Keratinocyte (primary cell): ENCODE data around the gene SKI. TPM values are rescaled to one million over a fixed set of nuclear protein-coding genes. Genes with fewer than 3 reads are reported as not detected.

Experiments
- DNase-seq: peaks from one replicate; pipeline ENCODE4 v3.0.0-alpha.2; 2011; ENCODE audit warnings: low read depth, missing footprints, low spot score
- FAIRE-seq: peaks from 2 replicates; lab custom pipeline; 2011; peaks lifted over from hg19 to GRCh38; lab: Jason Lieb, UNC
- H2AFZ ChIP-seq: 2 replicates; pipeline ENCODE4 v1.6.0; 2012; ENCODE audit warnings: low read length, control low read depth, inconsistent platforms; ENCODE audit not compliant: control insufficient read depth
- H3K27ac ChIP-seq: 2 replicates; pipeline ENCODE4 v1.5.1; 2011; ENCODE audit warnings: low read length; ENCODE audit not compliant: control insufficient read depth, insufficient read depth
- H3K27me3 ChIP-seq: 3 replicates; pipeline ENCODE4 v1.6.0; 2011; ENCODE audit warnings: low read length; ENCODE audit not compliant: control insufficient read depth, insufficient read depth; ENCODE audit errors: extremely low read depth
- H3K36me3 ChIP-seq, 2 experiments: 2 replicates in 1 of 2; 3 replicates in 1 of 2; pipeline ENCODE4 v1.5.1; 2011; ENCODE audit warnings: low read length in 2 of 2, mild to moderate bottlenecking in 1 of 2; ENCODE audit not compliant: control insufficient read depth in 2 of 2, insufficient read depth in 2 of 2; ENCODE audit errors: extremely low read depth in 1 of 2
- H3K4me1 ChIP-seq: 3 replicates; pipeline ENCODE4 v1.5.1; 2011; ENCODE audit warnings: low read length; ENCODE audit not compliant: control insufficient read depth, insufficient read depth; ENCODE audit errors: extremely low read depth
- H3K4me2 ChIP-seq: 3 replicates; pipeline ENCODE4 v1.6.0; 2011; ENCODE audit warnings: low read depth, low read length; ENCODE audit not compliant: control insufficient read depth, insufficient read depth; ENCODE audit errors: extremely low read depth
- H3K4me3 ChIP-seq, 3 experiments: fragments of 200-600 bp in 1 of 3; sonication (generic) in 1 of 3; 2 replicates in 2 of 3; 3 replicates in 1 of 3; pipeline ENCODE4 v1.5.1; 2011 to 2016; ENCODE audit warnings: low read length in 3 of 3, mild to moderate bottlenecking in 3 of 3, control low read depth in 2 of 3, inconsistent platforms in 1 of 3, low read depth in 1 of 3, mixed read lengths in 1 of 3, mixed run types in 1 of 3, moderate library complexity in 1 of 3; ENCODE audit not compliant: control insufficient read depth in 2 of 3, insufficient read depth in 2 of 3; ENCODE audit errors: extremely low read depth in 1 of 3
- H3K79me2 ChIP-seq: 2 replicates; pipeline ENCODE4 v1.6.0; 2012; ENCODE audit warnings: low read length; ENCODE audit not compliant: control insufficient read depth, insufficient read depth
- H3K9ac ChIP-seq: 3 replicates; pipeline ENCODE4 v1.6.0; 2011; ENCODE audit warnings: low read length; ENCODE audit not compliant: control insufficient read depth, insufficient read depth; ENCODE audit errors: extremely low read depth
- H3K9me1 ChIP-seq: 3 replicates; pipeline ENCODE4 v1.6.0; 2011; ENCODE audit warnings: low read length; ENCODE audit not compliant: control insufficient read depth, insufficient read depth; ENCODE audit errors: extremely low read depth
- H3K9me3 ChIP-seq: 2 replicates; pipeline ENCODE4 v1.5.1; 2012; ENCODE audit warnings: low read depth, low read length; ENCODE audit not compliant: control insufficient read depth
- H4K20me1 ChIP-seq: 3 replicates; pipeline ENCODE4 v1.6.0; 2011; ENCODE audit warnings: low read length; ENCODE audit not compliant: control insufficient read depth, insufficient read depth; ENCODE audit errors: extremely low read depth
- CTCF ChIP-seq, 3 experiments: IDR thresholded peaks in 1 of 3; conservative IDR thresholded peaks in 1 of 3; optimal IDR thresholded peaks in 1 of 3; 2 replicates in 2 of 3; 3 replicates in 1 of 3; pipeline versions ENCODE3 to v1.5.1; 2011; ENCODE audit warnings: low read length in 3 of 3, mild to moderate bottlenecking in 3 of 3, moderate library complexity in 2 of 3, control low read depth in 1 of 3, inconsistent platforms in 1 of 3; ENCODE audit not compliant: insufficient read depth in 2 of 3; ENCODE audit errors: extremely low read depth in 1 of 3
- EZH2 ChIP-seq: IDR thresholded peaks from one replicate; pipeline ENCODE4 v1.6.1; 2012; ENCODE audit warnings: inconsistent platforms, mild to moderate bottlenecking, low read length, moderate library complexity
- dilution Hi-C: fragments of 300-500 bp; cut with MboI; formaldehyde crosslinking; loops from one replicate; pipeline ENCODE4 v1.7.0; 2020; ENCODE audit warnings: low sequenced_read_pairs; ENCODE audit not compliant: extremely low pct_ligation_motif_present
- polyA plus RNA-seq, 5 experiments: library from polyadenylated mRNA; depleted of rRNA in 3 of 5; stranded (reverse) in 3 of 5; stranded (forward) in 1 of 5; unstranded in 1 of 5; fragments of >200 nt; gene quantifications; 1 replicate in 1 of 5; 2 replicates in 3 of 5; 3 replicates in 1 of 5; pipeline versions ENCODE4 v1.2.1 to v1.2.3, GENCODE V29; 2011 to 2012; ENCODE audit warnings: missing spikeins in 2 of 5, low read depth in 1 of 5, low replicate concordance in 1 of 5

The SKI gene
- polyA plus RNA-seq, 1 donor (not counting 4 experiments of a cell fraction or from before 2014, with no cell fraction given): 4.8 TPM

- Histone ChIP-seq H4K20me1 (peaks cover 13% of the 10 kb centered on the region), H3K4me1 (peaks cover 57% of the 10 kb centered on the region), H3K27ac (peak overlapping the region; percentile 83), H3K79me2 (peaks cover 99% of the 10 kb centered on the region), H3K4me3 (no peak overlapping the region), H3K9me1 (peaks cover 5% of the 10 kb centered on the region), H3K4me2 (no peak overlapping the region), H3K36me3 (peaks cover 9 to 24% of the 10 kb centered on the region in 2 experiments), H3K9ac (peak overlapping the region; percentile 19), H3K9me3 (peaks cover 23% of the 10 kb centered on the region), H3K27me3 (no peaks in the 10 kb centered on the region), H2AFZ (no peak overlapping the region)
- no peak for FAIRE-seq
- no peak for DNase-seq
- TF ChIP-seq EZH2 (no peak), CTCF (optimal IDR thresholded peaks at IDR 0.05 in 1 of 3, IDR thresholded peaks at IDR 0.05 in 1 of 3, conservative IDR thresholded peaks at IDR 0.05 in 1 of 3; ENCODE audit: extremely low read depth in 1 of 3, insufficient read depth in 2 of 3, low read length in 3 of 3) (no peak)
- dilution Hi-C loops: no loop called here
Measured at GRCh38 chr1:2255047-2255419, 26.9 kb downstream of the SKI start.

- peaks cover 9 to 24% of the 10 kb centered on the region in 2 experiments for H3K36me3 ChIP-seq
- peaks cover 99% of the 10 kb centered on the region for H3K79me2 ChIP-seq
- peaks cover 4% of the 10 kb centered on the region for H3K9me1 ChIP-seq
- peaks cover 11% of the 10 kb centered on the region for H4K20me1 ChIP-seq
- H3K27ac ChIP-seq: peak overlapping the region; percentile 83
- H3K9ac ChIP-seq: peak overlapping the region; percentile 19
- peak overlapping the region; percentile 56 for H3K4me2 ChIP-seq
- peaks cover 23% of the 10 kb centered on the region for H3K9me3 ChIP-seq
- H3K4me3 ChIP-seq: no peak overlapping the region
- dilution Hi-C loops: no loop called here
- FAIRE-seq (peak; percentile 87), DNase-seq (peak; percentile 44)
- H3K4me1 ChIP-seq: peaks cover 51% of the 10 kb centered on the region
- no peaks in the 10 kb centered on the region for H3K27me3 ChIP-seq
- H2AFZ ChIP-seq: no peak overlapping the region
- no peak for TF ChIP-seq EZH2
- no peak for TF ChIP-seq CTCF (optimal IDR thresholded peaks at IDR 0.05 in 1 of 3, IDR thresholded peaks at IDR 0.05 in 1 of 3, conservative IDR thresholded peaks at IDR 0.05 in 1 of 3; ENCODE audit: extremely low read depth in 1 of 3, insufficient read depth in 2 of 3, low read length in 3 of 3)
Measured at GRCh38 chr1:2255420-2256369, 27.6 kb downstream of the SKI start.
